Loucy (cell line): ENCODE measurements around the gene OGDHL.

Experiments
- EZH2phosphoT487 ChIP-seq: fragments of 200-600 bp; IDR thresholded peaks from 2 replicates; pipeline ENCODE4 v1.6.1; 2018; ENCODE audit warnings: antibody characterized with exemption, mild to moderate bottlenecking, moderate library complexity, borderline replicate concordance
- TF ChIP-seq, protein P1 (sequence below): fragments of 200-600 bp; sonication (generic); conservative IDR thresholded peaks from 2 replicates; pipeline ENCODE4 v1.5.1; 2014; ENCODE audit warnings: mild to moderate bottlenecking, antibody characterized with exemption, low read length

DNA sequence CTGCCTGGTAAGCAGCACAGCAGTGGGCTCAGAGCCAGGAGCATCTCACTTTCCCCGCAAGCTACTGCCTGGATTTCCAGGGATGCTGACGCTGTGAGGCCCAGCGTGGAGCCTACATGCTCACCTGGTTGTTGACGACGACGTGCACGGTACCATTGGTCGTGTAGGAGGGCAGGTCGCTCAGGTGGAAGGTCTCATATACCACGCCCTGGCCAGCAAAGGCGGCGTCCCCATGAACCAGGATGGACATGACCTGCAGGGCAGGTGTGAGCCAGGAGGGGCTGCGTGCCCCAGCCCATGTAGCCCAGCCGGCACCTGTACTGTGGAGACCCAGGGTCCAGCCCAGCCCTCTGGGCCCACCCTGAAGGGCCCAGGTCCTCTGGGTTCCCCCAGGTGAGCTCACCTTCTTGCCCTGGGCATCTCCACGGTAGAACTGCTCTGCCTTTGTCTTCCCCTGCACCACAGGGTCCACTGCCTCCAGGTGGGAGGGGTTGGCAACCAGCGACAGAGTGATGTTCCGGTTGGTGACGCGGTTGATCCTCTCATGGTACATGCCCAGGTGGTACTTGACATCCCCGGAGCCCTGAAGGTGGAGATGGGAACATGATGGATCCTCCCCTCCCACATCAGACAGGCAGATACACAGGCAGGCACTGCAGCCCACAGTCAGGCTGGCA is 15.4 kb downstream of the OGDHL start:
- TF ChIP-seq, protein P1, sequence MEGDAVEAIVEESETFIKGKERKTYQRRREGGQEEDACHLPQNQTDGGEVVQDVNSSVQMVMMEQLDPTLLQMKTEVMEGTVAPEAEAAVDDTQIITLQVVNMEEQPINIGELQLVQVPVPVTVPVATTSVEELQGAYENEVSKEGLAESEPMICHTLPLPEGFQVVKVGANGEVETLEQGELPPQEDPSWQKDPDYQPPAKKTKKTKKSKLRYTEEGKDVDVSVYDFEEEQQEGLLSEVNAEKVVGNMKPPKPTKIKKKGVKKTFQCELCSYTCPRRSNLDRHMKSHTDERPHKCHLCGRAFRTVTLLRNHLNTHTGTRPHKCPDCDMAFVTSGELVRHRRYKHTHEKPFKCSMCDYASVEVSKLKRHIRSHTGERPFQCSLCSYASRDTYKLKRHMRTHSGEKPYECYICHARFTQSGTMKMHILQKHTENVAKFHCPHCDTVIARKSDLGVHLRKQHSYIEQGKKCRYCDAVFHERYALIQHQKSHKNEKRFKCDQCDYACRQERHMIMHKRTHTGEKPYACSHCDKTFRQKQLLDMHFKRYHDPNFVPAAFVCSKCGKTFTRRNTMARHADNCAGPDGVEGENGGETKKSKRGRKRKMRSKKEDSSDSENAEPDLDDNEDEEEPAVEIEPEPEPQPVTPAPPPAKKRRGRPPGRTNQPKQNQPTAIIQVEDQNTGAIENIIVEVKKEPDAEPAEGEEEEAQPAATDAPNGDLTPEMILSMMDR, result no peak
- TF ChIP-seq EZH2phosphoT487, result no peak
